Brain pericyte (primary cell): ENCODE measurements around the gene GRK3.

Source experiments
- DNase-seq: peaks from one replicate; pipeline ENCODE4 v3.0.0-alpha.2; 2012; ENCODE audit warnings: low read depth, low spot score

The GRK3 gene

GRCh38 chr22:25754527-25755202, 190.2 kb downstream of the GRK3 start:
- peak; percentile 21 for DNase-seq

GRCh38 chr22:25757686-25758085, 193.2 kb downstream of the GRK3 start:
- DNase-seq, result no peak

- DNase-seq, result no peak
Observed at GRCh38 chr22:25758316-25758715, 193.8 kb downstream of the GRK3 start.

- DNase-seq, result no peak
Observed at GRCh38 chr22:25759825-25760231, 195.4 kb downstream of the GRK3 start.

- DNase-seq, result no peak
Observed at GRCh38 chr22:25760294-25760693, 195.8 kb downstream of the GRK3 start.

GRCh38 chr22:25760848-25761595, 196.5 kb downstream of the GRK3 start:
- DNase-seq, result no peak

- no peak for DNase-seq
Observed at GRCh38 chr22:25762147-25762546, 197.7 kb downstream of the GRK3 start.

- no peak for DNase-seq
Observed at GRCh38 chr22:25763239-25763777, 198.8 kb downstream of the GRK3 start.

GRCh38 chr22:25764270-25765015, 200.0 kb downstream of the GRK3 start:
- DNase-seq, result no peak

- no peak for DNase-seq
Observed at GRCh38 chr22:25765016-25765367, 200.5 kb downstream of the GRK3 start.

GRCh38 chr22:25765801-25766200, 201.3 kb downstream of the GRK3 start:
- no peak for DNase-seq

GRCh38 chr22:25766418-25766817, 201.9 kb downstream of the GRK3 start:
- no peak for DNase-seq

- no peak for DNase-seq
Observed at GRCh38 chr22:25770333-25770732, 205.9 kb downstream of the GRK3 start.

- DNase-seq, result no peak
Observed at GRCh38 chr22:25772288-25772687, 207.8 kb downstream of the GRK3 start.

- DNase-seq, result no peak
Observed at GRCh38 chr22:25774575-25775026, 210.1 kb downstream of the GRK3 start.

- DNase-seq, result no peak
Observed at GRCh38 chr22:25775531-25775930, 211.1 kb downstream of the GRK3 start.

- DNase-seq, result no peak
Observed at GRCh38 chr22:25777411-25777810, 212.9 kb downstream of the GRK3 start.

GRCh38 chr22:25777870-25778269, 213.4 kb downstream of the GRK3 start:
- DNase-seq, result no peak
